Activated naive CD8-positive, alpha-beta T cell (primary cell): Measurements from ENCODE around the gene PRSS38.

Experiments used
- H3K27ac Mint-ChIP-seq: one replicate; pipeline ENCODE4 v1.8.0; 2021; ENCODE audit warnings: mixed read lengths
- H3K27me3 Mint-ChIP-seq: one replicate; pipeline ENCODE4 v1.8.0; 2021; ENCODE audit warnings: mixed read lengths
- H3K36me3 Mint-ChIP-seq: one replicate; pipeline ENCODE4 v1.8.0; 2021; ENCODE audit warnings: mixed read lengths
- H3K4me1 Mint-ChIP-seq: one replicate; pipeline ENCODE4 v1.8.0; 2021; ENCODE audit warnings: low read depth, mixed read lengths
- H3K4me3 Mint-ChIP-seq: one replicate; pipeline ENCODE4 v1.8.0; 2021; ENCODE audit warnings: mild to moderate bottlenecking, mixed read lengths
- H3K9me3 Mint-ChIP-seq: one replicate; pipeline ENCODE4 v1.8.0; 2021; ENCODE audit warnings: low read depth, mixed read lengths

PRSS38 gene

DNA sequence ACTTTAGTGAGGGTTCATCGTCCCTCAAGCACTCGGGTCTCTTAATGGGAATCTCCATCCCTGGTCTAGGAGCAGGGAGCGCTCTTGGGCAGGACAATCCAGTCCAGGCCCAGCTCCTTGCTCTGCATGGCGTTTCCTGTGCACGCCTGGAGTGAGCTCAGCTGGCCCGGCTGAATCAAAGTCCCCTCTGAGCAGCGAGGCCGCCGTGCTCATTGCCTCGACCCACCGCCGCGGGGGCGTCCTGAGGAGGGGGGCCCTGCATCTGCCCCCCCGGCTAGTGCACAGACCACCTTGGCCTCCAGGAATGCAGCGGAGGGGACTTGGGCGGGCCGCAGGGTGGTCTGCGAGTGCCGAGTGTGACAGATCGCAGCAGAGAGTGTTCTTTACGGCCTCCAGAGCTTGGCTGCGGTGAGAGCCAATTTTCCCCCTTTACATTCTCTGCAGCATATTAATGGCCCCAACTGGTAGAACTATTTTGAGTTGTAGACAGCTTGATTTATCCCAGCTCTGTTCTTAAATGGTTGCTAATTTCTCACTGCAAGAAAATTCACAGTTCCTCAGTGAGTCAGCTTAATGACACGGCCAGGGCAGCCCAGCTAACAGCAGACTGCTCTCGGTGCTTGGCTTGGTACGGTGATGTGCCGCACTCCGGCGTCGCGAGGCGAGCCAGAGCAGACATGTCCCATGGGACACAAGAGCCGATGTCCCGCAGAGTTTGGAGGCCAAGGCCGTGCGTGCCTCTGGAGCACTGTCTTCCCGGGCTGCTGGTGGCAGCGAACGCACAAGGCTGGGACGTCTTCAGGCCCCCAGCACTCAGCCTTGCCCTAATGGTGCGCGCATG lies 40.4 kb upstream of the PRSS38 start:
- Mint-ChIP-seq H3K4me3 (no peak overlapping the region), H3K9me3 (no peaks in the 10 kb centered on the region), H3K4me1 (peaks cover 34% of the 10 kb centered on the region), H3K27me3 (no peaks in the 10 kb centered on the region), H3K27ac (no peak overlapping the region), H3K36me3 (peaks cover 5% of the 10 kb centered on the region)

DNA sequence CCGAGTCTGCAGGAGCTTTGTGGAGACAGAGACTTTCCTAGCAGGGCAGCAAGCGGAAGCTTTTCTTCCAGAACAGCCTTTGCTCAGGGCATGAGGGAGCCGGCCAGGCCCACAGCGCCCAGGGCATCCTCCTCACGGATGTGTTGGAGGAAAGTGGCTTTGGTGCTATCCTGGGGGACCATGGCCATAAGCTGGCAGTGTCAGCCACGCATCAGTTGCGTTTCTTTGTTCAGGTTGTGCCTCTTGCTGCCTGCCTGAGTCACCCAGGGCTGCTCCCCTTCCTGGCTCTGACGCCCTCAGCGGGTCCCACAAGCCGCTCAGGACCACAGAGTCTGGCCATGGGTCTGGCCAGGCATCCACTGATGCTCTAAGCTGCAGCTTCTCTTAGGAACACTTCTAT lies 39.6 kb upstream of the PRSS38 start:
- Mint-ChIP-seq H3K4me1 (peaks cover 32% of the 10 kb centered on the region), H3K36me3 (peaks cover 3% of the 10 kb centered on the region), H3K27me3 (no peaks in the 10 kb centered on the region), H3K9me3 (no peaks in the 10 kb centered on the region), H3K4me3 (no peak overlapping the region), H3K27ac (no peak overlapping the region)

DNA sequence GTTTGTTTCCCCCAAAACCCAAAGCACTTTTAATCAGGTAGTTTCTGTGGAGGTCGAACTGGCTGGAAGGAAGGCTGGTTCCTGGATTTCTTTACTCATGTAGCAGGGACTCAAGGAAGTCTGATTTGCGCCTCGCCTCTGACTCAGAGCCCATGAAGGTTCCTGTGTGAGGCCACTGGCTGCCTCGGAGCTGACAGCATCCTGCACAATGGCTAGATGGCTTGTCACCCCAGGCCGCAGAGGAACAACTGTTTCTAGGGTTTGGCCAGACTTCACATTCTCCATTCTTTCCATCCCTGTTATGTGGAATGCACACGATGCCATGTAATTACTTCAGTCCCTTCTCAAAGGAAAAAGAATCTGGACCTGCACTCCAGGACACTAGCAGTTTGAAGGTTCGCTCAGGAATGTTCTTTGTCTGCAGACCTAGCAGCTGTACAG lies 39.1 kb upstream of the PRSS38 start:
- Mint-ChIP-seq H3K27ac (no peak overlapping the region), H3K4me3 (no peak overlapping the region)

DNA sequence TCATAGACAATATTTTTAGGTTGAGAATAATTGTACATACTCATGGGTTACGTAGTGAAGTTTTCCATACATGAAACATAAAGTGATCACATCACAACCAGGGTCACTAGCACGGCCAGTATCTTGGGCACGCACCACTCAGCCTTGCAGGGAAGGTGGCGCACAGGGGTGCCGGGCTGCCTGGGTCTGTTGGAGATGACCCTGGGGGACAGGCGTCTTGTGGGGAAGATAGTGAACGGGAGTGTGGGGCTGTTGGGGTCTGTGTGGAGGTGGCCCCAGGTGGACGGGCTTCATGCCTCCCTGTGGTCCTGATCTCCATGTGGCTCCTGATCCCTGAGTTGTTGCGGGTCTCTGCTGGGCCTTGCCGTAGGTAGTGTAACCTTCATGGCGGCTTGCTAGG lies 38.3 kb upstream of the PRSS38 start:
- Mint-ChIP-seq H3K27me3 (no peaks in the 10 kb centered on the region), H3K4me1 (peaks cover 28% of the 10 kb centered on the region), H3K4me3 (no peak overlapping the region), H3K27ac (no peak overlapping the region), H3K9me3 (no peaks in the 10 kb centered on the region), H3K36me3 (peaks cover 5% of the 10 kb centered on the region)

More for the DNA sequence above, 39.1 kb upstream of the PRSS38 start:
- H3K4me1 Mint-ChIP-seq = peaks cover 32% of the 10 kb centered on the region
- peaks cover 3% of the 10 kb centered on the region for H3K36me3 Mint-ChIP-seq
- H3K9me3 Mint-ChIP-seq = no peaks in the 10 kb centered on the region
- H3K27me3 Mint-ChIP-seq = no peaks in the 10 kb centered on the region

DNA sequence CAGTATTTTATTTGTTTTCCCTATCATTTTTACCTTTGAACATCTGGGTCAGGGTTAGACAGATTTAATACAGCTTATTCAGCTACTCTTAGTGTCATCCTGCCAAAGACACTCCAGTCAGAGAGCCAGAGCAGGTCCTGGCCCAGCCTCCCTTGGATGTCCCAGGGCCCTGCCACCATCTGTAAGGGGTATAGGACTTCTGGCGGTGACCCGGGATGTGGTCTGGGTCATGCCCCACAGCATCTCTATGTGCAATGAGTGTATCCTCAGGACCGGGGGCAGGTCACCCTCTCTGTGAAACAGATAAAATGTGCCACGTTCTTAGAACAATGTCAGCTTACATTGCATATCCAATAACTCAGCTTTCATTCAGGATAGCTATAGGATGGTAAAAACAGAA lies 37.8 kb upstream of the PRSS38 start:
- H3K4me3 Mint-ChIP-seq = no peak overlapping the region
- peaks cover 23% of the 10 kb centered on the region for H3K4me1 Mint-ChIP-seq
- no peaks in the 10 kb centered on the region for H3K9me3 Mint-ChIP-seq
- H3K36me3 Mint-ChIP-seq = peaks cover 2% of the 10 kb centered on the region
- H3K27ac Mint-ChIP-seq = no peak overlapping the region
- H3K27me3 Mint-ChIP-seq = no peaks in the 10 kb centered on the region

DNA sequence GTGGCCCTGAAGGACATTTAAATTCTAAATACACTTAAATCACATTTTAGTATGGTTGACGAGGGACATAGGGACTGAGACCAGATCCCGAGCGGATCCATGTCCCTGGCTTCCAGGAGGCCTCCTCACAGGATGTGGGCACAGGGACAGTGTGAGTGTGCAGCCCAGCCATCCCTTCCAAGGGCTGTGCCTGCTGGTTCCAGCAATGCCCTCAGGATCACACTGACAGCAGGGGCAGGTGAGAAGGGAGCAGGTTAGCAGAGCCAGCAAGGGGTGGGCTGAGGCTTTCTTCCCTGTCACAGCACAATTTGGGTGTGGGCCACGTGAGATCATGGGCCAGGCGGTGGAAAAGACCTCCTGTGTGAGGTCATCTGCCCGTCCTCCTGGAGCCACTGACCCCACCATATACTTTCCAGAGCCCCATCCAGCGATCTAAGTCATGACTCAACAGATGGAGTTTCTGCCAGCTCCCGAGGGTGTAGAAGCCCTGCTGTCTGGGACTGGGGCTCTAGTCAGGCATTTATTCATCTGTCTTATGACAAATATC lies 37.0 kb upstream of the PRSS38 start:
- Mint-ChIP-seq H3K36me3 (peaks cover 2% of the 10 kb centered on the region), H3K27ac (no peak overlapping the region)

DNA sequence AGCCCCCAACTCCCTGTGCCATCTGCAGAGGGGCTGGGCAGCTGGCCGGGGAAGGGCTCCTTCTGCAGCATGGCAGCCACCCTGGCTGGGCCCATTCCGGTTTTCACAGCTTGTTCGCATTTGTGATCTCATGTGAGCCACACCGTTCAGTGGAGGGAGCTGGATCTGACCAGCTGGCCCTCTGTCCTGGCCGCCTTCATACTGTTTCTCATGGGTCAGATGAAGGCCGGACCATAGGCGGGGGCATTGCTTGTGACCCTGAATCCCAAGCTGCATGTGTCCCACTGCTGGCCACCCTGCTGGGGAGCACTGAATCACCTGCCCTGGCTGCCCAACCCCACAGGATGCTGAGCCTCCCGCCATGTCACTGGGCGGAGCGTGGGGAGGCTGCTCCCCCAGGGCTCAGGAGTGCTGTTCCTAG lies 36.4 kb upstream of the PRSS38 start:
- Mint-ChIP-seq H3K4me3 (no peak overlapping the region), H3K36me3 (peaks cover 2% of the 10 kb centered on the region), H3K27me3 (no peaks in the 10 kb centered on the region), H3K4me1 (peaks cover 11% of the 10 kb centered on the region), H3K9me3 (no peaks in the 10 kb centered on the region), H3K27ac (no peak overlapping the region)

More for the DNA sequence above, 37.0 kb upstream of the PRSS38 start:
- no peak overlapping the region for H3K4me3 Mint-ChIP-seq
- H3K27me3 Mint-ChIP-seq = no peaks in the 10 kb centered on the region
- peaks cover 16% of the 10 kb centered on the region for H3K4me1 Mint-ChIP-seq
- H3K9me3 Mint-ChIP-seq = no peaks in the 10 kb centered on the region

DNA sequence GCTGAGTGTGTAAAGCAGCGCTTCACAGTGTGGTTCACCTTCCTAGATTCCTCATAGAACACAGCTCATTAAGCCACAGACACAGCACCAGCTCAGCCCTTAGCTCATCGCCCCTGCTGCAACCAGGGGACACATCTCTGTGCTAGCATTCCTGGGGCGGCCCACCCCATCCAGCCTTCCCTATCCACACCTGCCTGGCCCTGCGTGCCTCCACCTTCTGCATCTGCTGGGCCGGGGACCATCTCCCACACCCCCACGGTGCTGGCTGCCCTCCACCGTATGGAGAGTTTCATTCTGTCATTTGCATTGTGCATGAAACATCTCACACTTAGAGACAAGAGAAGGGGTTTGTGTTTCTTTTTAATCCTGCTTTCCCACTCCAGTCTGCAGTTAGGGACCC lies 35.8 kb upstream of the PRSS38 start:
- Mint-ChIP-seq H3K4me1 (peaks cover 4% of the 10 kb centered on the region), H3K36me3 (peaks cover 2% of the 10 kb centered on the region)

DNA sequence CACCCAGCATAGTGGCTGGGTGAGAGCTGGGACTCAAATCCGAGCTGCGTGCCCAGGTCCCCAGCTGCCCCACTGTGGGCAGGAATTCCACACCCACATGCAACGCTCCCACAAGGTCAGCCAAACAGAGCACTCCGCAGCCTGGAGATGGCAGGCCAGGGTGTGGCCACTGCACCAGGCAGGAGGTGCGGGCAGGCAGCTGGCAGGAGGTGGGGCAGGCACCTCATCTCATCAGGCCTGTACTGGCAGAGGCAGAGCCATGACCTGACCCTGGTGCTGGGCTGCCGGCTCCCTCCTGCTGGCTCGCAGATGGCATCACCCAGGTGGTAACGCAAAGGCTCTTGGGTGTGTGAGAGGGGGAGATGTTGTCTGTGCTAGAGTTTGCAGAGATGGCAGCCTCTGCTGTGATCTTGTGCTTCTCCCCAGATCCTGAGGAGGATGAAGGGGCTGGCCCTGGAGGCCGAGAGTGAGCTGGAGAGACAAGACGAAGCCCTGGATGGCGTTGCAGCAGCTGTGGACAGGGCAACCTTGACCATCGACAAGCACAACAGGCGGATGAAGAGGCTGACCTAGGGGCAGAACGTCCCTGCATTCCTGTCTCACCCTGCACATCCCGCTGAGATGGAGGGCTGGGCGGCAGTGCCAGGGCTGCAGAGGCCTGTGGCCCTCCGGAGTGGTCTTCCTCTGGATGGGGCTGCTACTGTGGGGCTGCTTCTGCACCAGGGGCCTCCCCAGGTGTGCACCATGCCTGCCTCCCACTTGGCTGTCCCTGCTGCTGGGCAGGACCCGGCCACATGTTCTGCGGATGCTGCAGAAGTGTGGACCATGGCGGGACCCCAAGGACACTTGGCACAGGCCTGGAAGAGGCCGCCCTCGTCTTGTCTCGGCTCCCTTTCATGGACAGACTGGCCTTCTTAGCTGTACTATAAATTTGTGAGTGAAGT lies 35.1 kb upstream of the PRSS38 start:
- peaks cover 2% of the 10 kb centered on the region for H3K36me3 Mint-ChIP-seq
- peaks cover under 1% of the 10 kb centered on the region for H3K4me1 Mint-ChIP-seq
- no peaks in the 10 kb centered on the region for H3K9me3 Mint-ChIP-seq
- no peak overlapping the region for H3K4me3 Mint-ChIP-seq
- H3K27ac Mint-ChIP-seq = no peak overlapping the region
- H3K27me3 Mint-ChIP-seq = no peaks in the 10 kb centered on the region

More for the DNA sequence above, 35.8 kb upstream of the PRSS38 start:
- Mint-ChIP-seq H3K4me3 (no peak overlapping the region), H3K9me3 (no peaks in the 10 kb centered on the region), H3K27ac (no peak overlapping the region), H3K27me3 (no peaks in the 10 kb centered on the region)

DNA sequence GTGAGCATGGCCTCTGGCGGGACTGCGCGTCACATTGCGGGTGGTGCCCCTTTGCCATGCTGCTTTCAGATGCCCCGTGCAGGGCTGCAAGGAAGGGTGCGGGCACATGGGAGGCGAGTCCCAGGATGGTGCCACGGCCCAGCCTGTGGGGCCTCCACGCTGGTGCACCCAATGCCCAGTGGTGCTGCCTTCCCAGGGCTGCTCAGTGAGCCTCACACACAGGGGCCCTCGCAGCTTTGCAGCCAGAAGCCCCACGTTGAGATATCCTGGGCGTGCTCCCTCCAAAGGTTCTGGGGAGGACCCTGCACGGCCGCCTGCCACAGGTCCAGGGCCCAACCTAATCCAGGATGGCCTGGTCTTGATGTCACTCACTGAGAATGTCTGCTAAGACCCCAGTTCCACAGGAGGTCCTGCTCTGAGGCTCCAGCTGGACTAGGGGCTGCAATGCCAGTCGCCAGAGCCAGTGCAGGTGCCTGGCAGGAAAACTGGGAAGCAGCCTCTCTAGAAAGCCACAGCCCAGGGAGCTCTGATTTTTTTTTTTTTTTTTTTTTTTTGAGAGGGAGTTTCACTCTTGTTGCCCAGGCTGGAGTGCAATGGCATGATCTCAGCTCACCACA lies 34.1 kb upstream of the PRSS38 start:
- no peaks in the 10 kb centered on the region for H3K9me3 Mint-ChIP-seq
- no peak overlapping the region for H3K4me3 Mint-ChIP-seq
- H3K27me3 Mint-ChIP-seq = no peaks in the 10 kb centered on the region
- H3K27ac Mint-ChIP-seq = no peak overlapping the region
- peaks cover 2% of the 10 kb centered on the region for H3K36me3 Mint-ChIP-seq
- H3K4me1 Mint-ChIP-seq = peaks cover 2% of the 10 kb centered on the region

DNA sequence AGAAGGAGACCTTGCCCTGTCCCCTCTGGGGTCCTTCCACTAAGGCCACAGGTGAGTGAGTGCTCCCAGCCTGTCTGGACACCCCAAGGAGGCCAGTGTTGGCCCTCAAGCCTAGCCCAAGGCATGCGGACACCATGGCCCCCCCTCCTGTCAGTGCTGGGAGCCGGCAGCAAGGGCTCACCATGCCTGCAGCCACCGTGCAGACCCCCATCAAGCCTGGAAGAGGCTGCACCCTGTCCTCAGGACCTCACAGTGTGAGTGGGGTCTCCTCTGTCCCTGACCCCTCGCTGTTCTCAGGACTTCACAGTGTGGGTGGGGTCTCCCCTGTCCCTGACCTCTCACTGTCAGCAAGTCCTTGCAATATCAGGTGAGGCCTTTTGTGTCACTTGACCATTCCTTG lies 33.2 kb upstream of the PRSS38 start:
- H3K4me1 Mint-ChIP-seq = peaks cover 5% of the 10 kb centered on the region
- H3K4me3 Mint-ChIP-seq = no peak overlapping the region
- peaks cover 2% of the 10 kb centered on the region for H3K36me3 Mint-ChIP-seq
- H3K27me3 Mint-ChIP-seq = no peaks in the 10 kb centered on the region
- H3K27ac Mint-ChIP-seq = no peak overlapping the region
- H3K9me3 Mint-ChIP-seq = no peaks in the 10 kb centered on the region

DNA sequence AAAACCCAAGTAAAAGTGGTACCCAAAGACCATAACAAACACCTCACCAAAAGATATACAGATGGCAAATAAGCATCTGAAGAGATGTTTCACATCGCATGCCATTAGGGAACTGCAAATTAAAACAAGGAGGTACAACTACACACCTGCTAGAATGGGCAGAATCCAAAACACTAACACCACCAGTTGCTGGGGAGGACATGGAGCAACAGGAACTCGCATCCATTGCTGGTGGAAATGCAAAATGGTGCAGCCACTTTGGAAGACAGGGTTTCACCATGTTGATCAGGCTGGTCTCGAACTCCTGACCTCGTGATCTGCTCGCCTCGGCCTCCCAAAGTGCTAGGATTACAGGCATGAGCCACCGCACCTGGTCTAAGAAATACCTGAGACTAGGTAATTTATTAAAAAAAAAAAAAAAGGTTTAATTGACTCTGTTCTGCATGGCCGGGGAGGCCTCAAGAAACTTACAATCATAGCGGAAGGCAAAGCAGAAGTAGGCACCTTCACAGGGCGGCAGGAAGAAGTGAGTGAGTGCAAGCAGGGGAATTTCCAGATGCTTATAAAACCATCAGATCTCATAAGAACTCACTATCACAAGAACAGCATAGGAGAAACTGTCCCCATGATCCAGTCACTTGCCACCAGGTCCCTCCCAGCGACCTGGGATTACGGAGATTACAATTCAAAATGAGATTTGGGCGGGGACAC lies 30.2 kb upstream of the PRSS38 start:
- H3K4me3 Mint-ChIP-seq = no peak overlapping the region
- H3K4me1 Mint-ChIP-seq = peaks cover 12% of the 10 kb centered on the region
- peaks cover 2% of the 10 kb centered on the region for H3K36me3 Mint-ChIP-seq
- no peak overlapping the region for H3K27ac Mint-ChIP-seq
- H3K9me3 Mint-ChIP-seq = no peaks in the 10 kb centered on the region
- H3K27me3 Mint-ChIP-seq = no peaks in the 10 kb centered on the region

DNA sequence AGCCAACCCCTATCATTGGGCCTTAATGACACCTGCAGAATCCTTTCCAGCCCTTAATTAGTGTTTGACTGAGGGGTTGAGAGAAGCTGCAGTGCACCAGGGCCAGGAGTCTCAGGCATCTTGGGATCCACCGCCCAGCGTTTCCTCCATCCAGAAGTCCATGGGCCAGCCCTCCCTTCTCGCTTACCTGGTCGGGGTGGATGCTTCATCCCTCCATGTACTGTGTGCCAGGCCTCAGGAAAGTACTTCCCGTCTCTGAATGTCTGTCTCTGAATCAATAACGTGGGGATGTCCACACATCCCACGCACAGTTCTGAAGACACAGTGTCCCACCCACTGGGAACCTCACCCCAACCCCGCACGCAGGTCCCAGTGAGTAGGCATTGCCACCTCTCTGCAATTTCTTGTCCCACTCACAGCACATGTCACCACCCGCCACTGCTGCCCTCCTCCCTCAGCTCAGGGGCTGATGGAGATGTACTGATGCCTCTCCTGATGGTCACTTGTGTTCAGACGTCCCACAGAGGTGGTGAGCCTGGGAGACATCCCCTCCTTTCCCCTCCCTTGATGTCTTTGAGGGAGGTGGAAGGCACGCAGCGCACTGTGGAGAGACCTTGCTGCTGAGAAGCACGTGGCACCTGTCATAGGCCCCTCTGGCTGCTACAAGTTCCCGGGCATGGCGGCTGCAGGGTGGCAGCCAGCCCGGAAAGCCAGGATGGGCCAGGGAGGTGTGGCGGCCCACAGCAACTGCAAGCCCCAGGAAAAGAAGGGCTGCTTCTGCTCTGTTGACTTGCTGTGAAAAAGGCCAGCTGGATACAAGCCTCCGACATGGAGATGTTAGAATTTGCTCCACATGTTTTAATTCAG lies 29.4 kb upstream of the PRSS38 start:
- Mint-ChIP-seq H3K36me3 (peaks cover 2% of the 10 kb centered on the region), H3K9me3 (no peaks in the 10 kb centered on the region), H3K4me1 (peaks cover 12% of the 10 kb centered on the region), H3K4me3 (no peak overlapping the region), H3K27me3 (no peaks in the 10 kb centered on the region), H3K27ac (no peak overlapping the region)
